SK-N-SH (cell line): Measurements from ENCODE around the gene INF2. TPM values are rescaled to one million over a fixed set of nuclear protein-coding genes. Genes with fewer than 3 reads are reported as not detected.

Source experiments
- CTCF ChIA-PET: fragments of 300-600, 350-600 bp; formaldehyde crosslinking; extraction: SDS; loops from one replicate; lab custom pipeline; 2021; lab: Yijun Ruan, JAX
- POLR2A ChIA-PET: fragments of 350-600 bp; sonication (Branson Sonifier 250); formaldehyde crosslinking; extraction: SDS; loops from one replicate; lab custom pipeline; 2020; ENCODE audit warnings: antibody characterized with exemption, inconsistent platforms; lab: Yijun Ruan, JAX
- DNase-seq: peaks from one replicate; pipeline ENCODE4 v3.0.0; 2012
- H2AFZ ChIP-seq: fragments of 200-600 bp; sonication (generic); 2 replicates; pipeline ENCODE4 v1.8.1; 2016; ENCODE audit warnings: antibody characterized with exemption, mild to moderate bottlenecking, low read depth
- H3F3A ChIP-seq: fragments of 200-600 bp; sonication (generic); replicated peaks from 2 replicates; pipeline ENCODE3; 2016; ENCODE audit warnings: antibody characterized with exemption, mild to moderate bottlenecking; ENCODE audit not compliant: insufficient read depth
- H3K27ac ChIP-seq, 2 experiments: fragments of 200-500 bp in 1 of 2; fragments of 200-600 bp in 1 of 2; sonication (Bioruptor generic) in 1 of 2; sonication (generic), shearing (Covaris generic) in 1 of 2; 2 replicates each; pipeline versions ENCODE4 v1.5.1 to v1.6.1; 2014 to 2016; ENCODE audit warnings: low read depth in 2 of 2, inconsistent platforms in 1 of 2, low read length in 1 of 2, mild to moderate bottlenecking in 1 of 2, mixed read lengths in 1 of 2
- H3K27me3 ChIP-seq: fragments of 200-600 bp; sonication (generic), shearing (Covaris generic); 2 replicates; pipeline ENCODE4 v1.6.1; 2016; ENCODE audit warnings: mixed run types; ENCODE audit not compliant: insufficient read depth
- H3K36me3 ChIP-seq, 2 experiments: fragments of 200-500 bp in 1 of 2; fragments of 200-600 bp in 1 of 2; sonication (Bioruptor generic) in 1 of 2; sonication (generic) in 1 of 2; replicated peaks in 1 of 2; 2 replicates each; pipeline versions ENCODE3 to v1.5.1; 2014 to 2016; ENCODE audit warnings: low read length in 1 of 2, mild to moderate bottlenecking in 1 of 2; ENCODE audit not compliant: insufficient read depth in 2 of 2, control insufficient read depth in 1 of 2
- H3K4me1 ChIP-seq, 2 experiments: fragments of 200-500 bp in 1 of 2; fragments of 200-600 bp in 1 of 2; sonication (Bioruptor generic) in 1 of 2; sonication (generic), shearing (Covaris generic) in 1 of 2; 2 replicates each; pipeline versions ENCODE4 v1.5.1 to v1.6.1; 2014 to 2016; ENCODE audit warnings: low read depth in 1 of 2, low read length in 1 of 2, mixed run types in 1 of 2; ENCODE audit not compliant: insufficient read depth in 2 of 2, control insufficient read depth in 1 of 2
- H3K4me2 ChIP-seq: fragments of 200-600 bp; sonication (generic), shearing (Covaris generic); 2 replicates; pipeline ENCODE4 v1.6.1; 2017; ENCODE audit warnings: mixed run types
- H3K4me3 ChIP-seq, 2 experiments: fragments of 200-500 bp in 1 of 2; fragments of 200-600 bp in 1 of 2; sonication (Bioruptor generic) in 1 of 2; sonication (generic), shearing (Covaris generic) in 1 of 2; 2 replicates each; pipeline versions ENCODE4 v1.5.1 to v1.8.1; 2014 to 2016; ENCODE audit warnings: low read depth in 2 of 2, inconsistent platforms in 1 of 2, low read length in 1 of 2, mild to moderate bottlenecking in 1 of 2, mixed read lengths in 1 of 2, moderate library complexity in 1 of 2
- H3K79me2 ChIP-seq: fragments of 200-600 bp; sonication (generic); 2 replicates; pipeline ENCODE4 v1.8.1; 2017; ENCODE audit warnings: mild to moderate bottlenecking; ENCODE audit not compliant: insufficient read depth
- H3K9ac ChIP-seq: fragments of 200-600 bp; sonication (generic); 2 replicates; pipeline ENCODE4 v1.6.1; 2017; ENCODE audit warnings: mixed run types
- H3K9me2 ChIP-seq: fragments of 200-600 bp; sonication (generic); 2 replicates; pipeline ENCODE4 v1.6.1; 2017; ENCODE audit warnings: mixed run types
- H3K9me3 ChIP-seq: fragments of 200-600 bp; sonication (generic); 2 replicates; pipeline ENCODE4 v1.6.1; 2017; ENCODE audit warnings: mixed run types, mild to moderate bottlenecking, moderate library complexity
- H4K20me1 ChIP-seq: fragments of 200-600 bp; sonication (generic); 2 replicates; pipeline ENCODE4 v1.6.1; 2017; ENCODE audit warnings: mild to moderate bottlenecking, mixed run types; ENCODE audit not compliant: insufficient read depth
- CTCF ChIP-seq: fragments of 200-600 bp; sonication (generic); IDR thresholded peaks from 2 replicates; pipeline ENCODE4 v1.6.1; 2017; ENCODE audit warnings: antibody characterized with exemption, mild to moderate bottlenecking, moderate library complexity
- ELF1 ChIP-seq: IDR thresholded peaks from 2 replicates; pipeline ENCODE4 v1.4.0; 2012
- EZH2phosphoT487 ChIP-seq: fragments of 200-600 bp; sonication (generic); IDR thresholded peaks from 2 replicates; pipeline ENCODE4 v1.6.1; 2017; ENCODE audit warnings: low read depth, mixed run types, mild to moderate bottlenecking, antibody characterized with exemption, moderate library complexity, borderline replicate concordance
- FOSL2 ChIP-seq: IDR thresholded peaks from 2 replicates; pipeline ENCODE4 v1.4.0; 2012; ENCODE audit warnings: low read depth, mild to moderate bottlenecking, moderate library complexity, borderline replicate concordance
- FOXJ3 ChIP-seq: sonication (generic); formaldehyde crosslinking; IDR thresholded peaks from 2 replicates; pipeline ENCODE4 v1.5.1; 2020; ENCODE audit warnings: mild to moderate bottlenecking, missing genetic modification reagents
- MAX ChIP-seq: IDR thresholded peaks from 2 replicates; pipeline ENCODE4 v1.4.0; 2012; ENCODE audit warnings: low read depth
- NRF1 ChIP-seq: IDR thresholded peaks from 2 replicates; pipeline ENCODE4 v1.6.1; 2012; ENCODE audit warnings: low read depth, mild to moderate bottlenecking, low read length
- RAD21 ChIP-seq: IDR thresholded peaks from 2 replicates; pipeline ENCODE4 v1.6.1; 2012; ENCODE audit warnings: mild to moderate bottlenecking, low read length
- REST ChIP-seq: IDR thresholded peaks from 2 replicates; pipeline ENCODE4 v1.6.1; 2012; ENCODE audit warnings: mild to moderate bottlenecking, low read depth, low read length, moderate library complexity
- RXRA ChIP-seq: IDR thresholded peaks from 2 replicates; pipeline ENCODE4 v1.4.0; 2012; ENCODE audit warnings: low read depth, mild to moderate bottlenecking, borderline replicate concordance
- SIN3A ChIP-seq: IDR thresholded peaks from 2 replicates; pipeline ENCODE4 v1.6.1; 2012; ENCODE audit warnings: low read depth, mild to moderate bottlenecking, low read length, moderate library complexity, borderline replicate concordance
- SMC3 ChIP-seq: IDR thresholded peaks from 2 replicates; pipeline ENCODE4 v1.6.1; 2012; ENCODE audit warnings: low read depth, low read length, improper control_type of control experiment
- USF1 ChIP-seq: IDR thresholded peaks from 2 replicates; pipeline ENCODE4 v1.4.0; 2012; ENCODE audit warnings: low read depth, borderline replicate concordance
- USF2 ChIP-seq: fragments of 150-350 bp; IDR thresholded peaks from 2 replicates; pipeline ENCODE4 v1.6.1; 2017; ENCODE audit warnings: antibody characterized with exemption, low read length, low read depth, borderline replicate concordance
- YY1 ChIP-seq: IDR thresholded peaks from 2 replicates; pipeline ENCODE4 v1.4.0; 2012; ENCODE audit warnings: low read depth, mild to moderate bottlenecking
- ZBTB33 ChIP-seq: IDR thresholded peaks from 2 replicates; pipeline ENCODE4 v1.4.0; 2012; ENCODE audit warnings: low read depth, borderline replicate concordance
- WGBS: methylation state at CpG from one replicate; pipeline ENCODE4 v1.1.6; 2017; ENCODE audit warnings: low lambda C conversion rate; 5-methylcytosine and 5-hydroxymethylcytosine counted together
- polyA plus RNA-seq, 3 experiments: library from polyadenylated mRNA; depleted of rRNA; stranded (reverse); fragments of >200 nt; gene quantifications; 2 replicates each; pipeline ENCODE4 v1.2.3, GENCODE V29; 2012

Gene INF2
- polyA plus RNA-seq, 1 of the 3 experiments (the other 2 are of a cell fraction), result 32.5 TPM

- TF ChIP-seq FOSL2, result no peak
- no peak for TF ChIP-seq SMC3
- no peak for TF ChIP-seq RAD21
- no peak for TF ChIP-seq MAX
- TF ChIP-seq USF2, result no peak
- TF ChIP-seq RXRA, result no peak
- no peak for TF ChIP-seq USF1
- no peak for TF ChIP-seq SIN3A
- no peak for TF ChIP-seq FOXJ3 (CRISPR knock-in tag)
- no peak for TF ChIP-seq ZBTB33
- TF ChIP-seq NRF1, result no peak
- no peak for TF ChIP-seq EZH2phosphoT487
- no peak for TF ChIP-seq REST
- no peak for TF ChIP-seq CTCF
- no peak for TF ChIP-seq YY1
- TF ChIP-seq ELF1, result no peak
- Histone ChIP-seq H3K4me1 (peaks cover 13 to 46% of the 10 kb centered on the region in 2 experiments), H3K9me2 (no peaks in the 10 kb centered on the region), H3K4me2 (peak overlapping the region; percentile 100), H3F3A (peaks cover 13% of the 10 kb centered on the region), H3K4me3 (no peak overlapping the region), H3K36me3 (peaks cover 3 to 16% of the 10 kb centered on the region in 2 experiments), H3K9me3 (no peaks in the 10 kb centered on the region), H3K27me3 (no peaks in the 10 kb centered on the region), H4K20me1 (peaks cover 59% of the 10 kb centered on the region), H3K79me2 (peaks cover 63% of the 10 kb centered on the region), H2AFZ (no peak overlapping the region), H3K27ac (no peak overlapping the region), H3K9ac (no peak overlapping the region)
- POLR2A ChIA-PET, result no interaction called here
- WGBS, result 98% methylated on average over 12 of the region's 19 CpGs
- CTCF ChIA-PET, result interaction anchor here (1.3 to 4.8 kb wide), 2 partner anchors 11 to 31 kb away, joined by 3 to 18 read pairs; partner anchors contain the start of gene ADSS1
- no peak for DNase-seq
Observed at GRCh38 chr14:104691546-104692260, 2.3 kb downstream of the INF2 start.
